Heart left ventricle (tissue), 16 donors: ENCODE data around the gene STXBP2. TPM values are rescaled to one million over a fixed set of nuclear protein-coding genes. Genes with fewer than 3 reads are reported as not detected.
A peak's percentile ranks its signal among the peaks of the same experiment; 100 is the strongest.

Source experiments
- ATAC-seq, 4 donors: fragments of 200-7000 bp; cut with Tn5 transposase; one replicate each; pipeline ENCODE4 v1.9.1; 2020 to 2022; ENCODE audit warnings: moderate library complexity in 4 of 4, mild to moderate bottlenecking in 3 of 4, moderate number of reproducible peaks in 1 of 4
- DNase-seq, 5 donors: peaks; one replicate each; pipeline ENCODE4 v3.0.0-alpha.2; 2020
- H3K27ac ChIP-seq, 12 donors: fragments of 200-600 bp; sonication (generic) in 4 of 12; one replicate each; pipeline versions ENCODE4 v1.5.0 to v1.8.0; 2016 to 2022; ENCODE audit warnings: mild to moderate bottlenecking in 2 of 12
- H3K27me3 ChIP-seq, 9 donors: fragments of 200-600 bp; sonication (generic) in 2 of 9; one replicate each; pipeline versions ENCODE4 v1.5.1 to v1.8.0; 2016 to 2022; ENCODE audit warnings: mild to moderate bottlenecking in 3 of 9
- H3K36me3 ChIP-seq, 9 donors: fragments of 200-600 bp; sonication (generic) in 2 of 9; one replicate each; pipeline versions ENCODE4 v1.5.0 to v1.8.0; 2018 to 2022; ENCODE audit warnings: mild to moderate bottlenecking in 2 of 9
- H3K4me1 ChIP-seq, 12 donors: fragments of 200-600 bp; sonication (generic) in 4 of 12; one replicate each; pipeline versions ENCODE4 v1.5.0 to v1.8.0; 2016 to 2022; ENCODE audit warnings: mild to moderate bottlenecking in 3 of 12
- H3K4me3 ChIP-seq, 12 donors: fragments of 200-600 bp; sonication (generic) in 4 of 12; one replicate each; pipeline versions ENCODE4 v1.5.0 to v1.8.0; 2017 to 2022; ENCODE audit warnings: mild to moderate bottlenecking in 9 of 12, moderate library complexity in 4 of 12
- H3K9me3 ChIP-seq, 12 donors: fragments of 200-600 bp; sonication (generic) in 4 of 12; one replicate each; pipeline versions ENCODE4 v1.5.0 to v1.8.0; 2016 to 2022; ENCODE audit warnings: mild to moderate bottlenecking in 1 of 12
- CTCF ChIP-seq, 12 donors: fragments of 200-600 bp; sonication (generic) in 4 of 12; IDR thresholded peaks; one replicate each; pipeline versions ENCODE4 v1.5.0 to v1.8.0; 2018 to 2022; ENCODE audit warnings: antibody characterized with exemption in 12 of 12, mild to moderate bottlenecking in 5 of 12
- POLR2A ChIP-seq, 2 donors: fragments of 450-650 bp; IDR thresholded peaks; one replicate each; pipeline ENCODE4 v1.6.1; 2017; ENCODE audit warnings: antibody characterized with exemption in 2 of 2, mild to moderate bottlenecking in 2 of 2, moderate library complexity in 2 of 2
- WGBS, 4 donors: extraction: QIAGEN DNeasy Blood & Tissue Kit in 2 of 4; methylation state at CpG; one replicate each; pipeline versions ENCODE4 v1.1.5 to v1.1.7; 2013 to 2018; 5-methylcytosine and 5-hydroxymethylcytosine counted together
- intact Hi-C, 10 donors: fragments of 100-400 bp; cut with DNase I; formaldehyde crosslinking; loops; one replicate each; pipeline versions ENCODE4 v1.11.1 to v1.14.2; 2022
- polyA plus RNA-seq, 2 donors: library from polyadenylated mRNA; stranded (reverse); fragments of 200-250 nt; gene quantifications; one replicate each; pipeline ENCODE4 v1.2.3, GENCODE V29; 2013
- total RNA-seq, 9 donors: library from RNA; depleted of rRNA in 2 of 9; stranded (reverse); fragments of >200 nt in 2 of 9; fragmentation: NEBNext Ultra II Directional in 3 of 9; extraction: Animal tissue kit (Norgen Biotek cat#: 25700) in 3 of 9; gene quantifications; one replicate each; pipeline versions ENCODE4 v1.1.0 to v1.2.4, GENCODE V29; 2016 to 2023
- donor health status: ischemic (EF 13 %, LVEDD 7.1; RV severe dilation, severe dysfunction).
- donor health status: healthy with polysubstance abuse.
- donor health status: DM: no; HTN: yes; CAD: no.
- donor health status: DM: no; HTN: no; CAD: no.
- donor health status: ischemic (EF 25% LVEDD 6.9; RV normal size, moderate dysfunction).
- donor health status: ischemic (EF 25% LVEDD 5.7; RV mildly dilated, moderate dysfunction).
- donor health status: healthy.
- donor health status: DM: yes; HTN: yes; CAD: no.
- donor health status: ischemic (EF 35%, LVEDD 5.7; RV mildly dilated, moderate dysfunction).
- donor health status: nonischemic (EF 11% LVEDD 7.7; RV severe dilation, severe dysfunction).
- donor health status: DM: yes; HTN: yes; CAD: no.
- donor health status: PGD.
- donor health status: ischemic (EF 29% LVEDD 5.4; RV normal size, mild dysfunction).
- donor health status: nonischemic (EF 23%, LVEDD 6.1; RV moderate dilation, normal function).

The STXBP2 gene
- total and polyA plus RNA-seq, 11 donors = 1.2 to 46.7 (median 4.7) TPM

DNA sequence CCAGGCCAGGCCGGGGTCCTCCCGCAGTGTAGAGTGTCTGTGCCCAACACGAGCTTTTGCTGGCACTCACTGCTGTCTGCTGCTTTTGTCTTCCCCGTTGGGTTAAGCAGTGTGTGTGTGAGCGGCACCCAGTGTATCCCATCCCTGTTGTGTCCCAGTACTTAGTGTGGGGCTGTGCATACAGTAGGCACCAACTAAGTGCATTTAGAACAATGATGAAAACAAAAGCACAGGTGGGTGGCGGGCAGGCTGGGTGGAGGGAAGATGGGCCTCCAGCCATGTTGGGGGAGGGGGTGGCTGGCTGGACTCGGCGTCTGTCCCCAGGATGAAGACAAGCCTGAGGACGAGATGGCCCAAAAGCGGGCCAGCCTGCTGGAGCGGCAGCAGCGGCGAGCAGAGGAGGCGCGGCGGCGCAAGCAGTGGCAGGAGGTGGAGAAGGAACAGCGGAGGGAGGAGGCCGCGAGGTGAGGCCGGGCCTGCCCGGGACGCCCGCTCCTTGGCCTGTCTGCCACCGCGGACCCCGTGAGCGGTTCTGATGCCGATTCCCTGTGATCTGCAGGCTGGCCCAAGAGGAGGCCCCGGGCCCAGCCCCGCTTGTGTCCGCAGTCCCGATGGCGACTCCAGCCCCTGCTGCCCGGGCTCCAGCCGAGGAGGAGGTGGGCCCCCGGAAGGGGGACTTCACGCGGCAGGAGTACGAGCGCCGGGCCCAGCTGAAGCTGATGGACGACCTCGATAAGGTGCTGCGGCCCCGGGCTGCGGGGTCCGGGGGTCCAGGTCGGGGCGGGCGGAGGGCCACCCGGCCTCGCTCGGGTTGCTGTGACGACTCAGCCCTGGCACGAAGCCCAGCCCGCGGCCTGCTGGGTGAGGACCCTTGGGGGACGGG is 21.8 kb upstream of the STXBP2 start:
- no peak for TF ChIP-seq CTCF (IDR thresholded peaks at IDR 0.05)
- no peak for TF ChIP-seq POLR2A (IDR thresholded peaks at IDR 0.05)
- Histone ChIP-seq H3K4me1 (peaks cover 0 to 14% (median 0%) of the 10 kb centered on the region in 12 donors), H3K27ac (no peak overlapping the region), H3K36me3 (peaks cover 0 to 22% (median 11%) of the 10 kb centered on the region in 9 donors), H3K27me3 (no peaks in the 10 kb centered on the region), H3K4me3 (no peak overlapping the region), H3K9me3 (no peaks in the 10 kb centered on the region)
- ATAC-seq (no peak), DNase-seq (peak in 1 of 5 donors; percentile 17)
- intact Hi-C loops = no loop called here
- 81 to 89% (median 85%) methylated on average over 38 to 59 of the region's 59 CpGs for WGBS, 4 donors

GRCh38 chr19:7617172-7617571 is 19.7 kb upstream of the STXBP2 start:
- H3K27me3 ChIP-seq = no peaks in the 10 kb centered on the region
- DNase-seq (peak in 1 of 5 donors; percentile 14), ATAC-seq (no peak)
- TF ChIP-seq CTCF (IDR thresholded peaks at IDR 0.05) (no peak), POLR2A (IDR thresholded peaks at IDR 0.05) (no peak)
- H3K36me3 ChIP-seq = peaks cover 0 to 43% (median 31%) of the 10 kb centered on the region in 9 donors
- no peaks in the 10 kb centered on the region for H3K9me3 ChIP-seq
- no peak overlapping the region for H3K27ac ChIP-seq
- 92 to 95% (median 92%) methylated on average over 12 of the region's 12 CpGs for WGBS, 4 donors
- H3K4me3 ChIP-seq = no peak overlapping the region
- intact Hi-C loops = no loop called here
- H3K4me1 ChIP-seq = peaks cover 0 to 14% (median 0%) of the 10 kb centered on the region in 12 donors

DNA sequence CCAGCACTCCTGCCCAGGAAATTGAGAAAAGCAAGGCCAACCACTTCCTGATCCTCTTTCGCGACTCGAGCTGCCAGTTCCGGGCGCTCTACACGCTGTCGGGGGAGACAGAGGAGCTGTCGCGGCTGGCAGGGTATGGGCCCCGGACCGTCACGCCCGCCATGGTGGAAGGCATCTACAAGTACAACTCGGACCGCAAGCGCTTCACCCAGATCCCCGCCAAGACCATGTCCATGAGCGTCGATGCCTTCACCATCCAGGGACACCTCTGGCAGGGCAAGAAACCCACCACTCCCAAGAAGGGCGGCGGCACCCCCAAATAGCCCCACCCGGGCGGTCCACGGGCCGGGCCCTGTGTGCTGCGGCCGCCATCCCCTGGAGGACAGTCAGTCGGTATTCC is 19.2 kb upstream of the STXBP2 start:
- no peaks in the 10 kb centered on the region for H3K9me3 ChIP-seq
- TF ChIP-seq POLR2A (IDR thresholded peaks at IDR 0.05) (no peak), CTCF (IDR thresholded peaks at IDR 0.05) (no peak)
- intact Hi-C loops = no loop called here
- no peak overlapping the region for H3K27ac ChIP-seq
- H3K27me3 ChIP-seq = no peaks in the 10 kb centered on the region
- peaks cover 0 to 48% (median 37%) of the 10 kb centered on the region in 9 donors for H3K36me3 ChIP-seq
- H3K4me3 ChIP-seq = no peak overlapping the region
- peak in 1 of 5 donors; percentile 17 for DNase-seq
- ATAC-seq = no peak
- peaks cover 0 to 14% (median 0%) of the 10 kb centered on the region in 12 donors for H3K4me1 ChIP-seq
- WGBS, 4 donors = 93 to 100% (median 94%) methylated on average over 4 to 28 of the region's 28 CpGs

- TF ChIP-seq CTCF (IDR thresholded peaks at IDR 0.05) (no peak), POLR2A (IDR thresholded peaks at IDR 0.05) (no peak)
- peak in 1 of 4 donors; percentile 12 for ATAC-seq
These were observed 18.6 kb upstream of the STXBP2 start for GRCh38 chr19:7618348-7618747.

More at GRCh38 chr19:7618348-7618747, 18.6 kb upstream of the STXBP2 start:
- peaks cover 0 to 55% (median 43%) of the 10 kb centered on the region in 9 donors for H3K36me3 ChIP-seq
- H3K9me3 ChIP-seq = no peaks in the 10 kb centered on the region
- peak overlapping the region in 3 of 12 donors; percentile 2 to 56 (median 43) for H3K27ac ChIP-seq
- H3K4me3 ChIP-seq = no peak overlapping the region
- DNase-seq = peak in 1 of 5 donors; percentile 19
- H3K27me3 ChIP-seq = no peaks in the 10 kb centered on the region
- intact Hi-C loops = no loop called here
- WGBS, 4 donors = 50 to 72% (median 60%) methylated on average over 4 of the region's 4 CpGs
- peaks cover 0 to 14% (median 0%) of the 10 kb centered on the region in 12 donors for H3K4me1 ChIP-seq
